ENCODE data around the gene SLC30A1. TPM values are rescaled to one million over a fixed set of nuclear protein-coding genes. Genes with fewer than 3 reads are reported as not detected.

Gene SLC30A1
- total and polyA plus RNA-seq, 2 of the 8 experiments (the other 6 are each of a cell fraction or from before 2014, with no cell fraction given): 4.5 to 14.0 TPM

DNA sequence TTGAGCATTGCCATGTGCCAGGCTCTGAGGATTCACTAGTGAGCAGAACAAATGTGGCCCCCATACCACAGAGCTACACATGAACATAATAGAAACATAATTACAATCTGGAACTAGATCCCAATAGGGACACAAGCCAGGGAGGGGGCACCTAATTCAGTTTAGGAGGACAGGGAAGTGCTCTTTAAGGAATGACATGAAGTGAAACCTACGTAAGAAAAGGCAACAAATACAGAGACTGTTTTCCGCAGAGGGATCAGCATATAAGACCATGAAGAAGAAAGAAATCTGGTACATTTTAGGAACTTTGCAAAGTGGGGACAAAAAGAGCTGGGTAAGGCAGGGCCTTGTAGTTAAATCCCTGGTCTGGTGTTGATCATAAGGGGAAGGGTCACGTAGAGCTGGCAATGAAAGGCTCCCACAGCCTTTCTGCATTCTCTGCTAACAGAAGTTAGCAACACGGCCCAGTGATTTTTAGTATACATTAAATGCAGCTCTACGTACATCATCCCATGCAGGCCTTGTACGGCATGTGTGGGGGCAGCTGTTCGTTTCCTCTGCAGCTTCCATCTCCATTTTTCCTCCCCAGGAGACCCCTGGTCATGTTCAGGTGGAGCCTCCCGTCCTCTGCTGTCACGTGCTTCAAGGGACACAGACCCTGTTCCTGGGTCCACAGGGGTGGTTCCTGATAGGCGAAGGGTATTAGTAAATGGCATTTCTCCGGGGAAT lies 26.8 kb upstream of the SLC30A1 start (continued):
- TF ChIP-seq CBX8 (IDR thresholded peaks at IDR 0.05; ENCODE audit: borderline replicate concordance, low read depth, low read length) (no peak), TCF12 (IDR thresholded peaks at IDR 0.05; ENCODE audit: low read depth, low read length) (no peak), SUZ12 (IDR thresholded peaks at IDR 0.05; ENCODE audit: low read length) (no peak), ATF3 (IDR thresholded peaks at IDR 0.05; ENCODE audit: insufficient read depth, low read depth, low read length) (no peak)
